OCI-LY7 (cell line): Measurements from ENCODE around the gene NTSR1. TPM values are rescaled to one million over a fixed set of nuclear protein-coding genes. Genes with fewer than 3 reads are reported as not detected.
A peak's percentile ranks its signal among the peaks of the same experiment; 100 is the strongest.

Experiments used
- BruUV-seq: library from RNA; stranded (reverse); fragments of 400-500 nt; replicated peaks from 2 replicates; lab custom pipeline; 2021; lab: Mats Ljungman, UMichigan
- CTCF ChIA-PET: fragments of 300-600 bp; sonication (Branson Sonifier 250); formaldehyde crosslinking; loops from one replicate; lab custom pipeline; 2022; ENCODE audit warnings: antibody characterized with exemption; ENCODE audit not compliant: unreplicated experiment; lab: Charles Lee
- POLR2A ChIA-PET: fragments of 300-600 bp; sonication (Branson Sonifier 250); formaldehyde crosslinking; loops from one replicate; lab custom pipeline; 2022; ENCODE audit warnings: antibody characterized with exemption; lab: Charles Lee
- DNase-seq: peaks from one replicate; pipeline ENCODE4 v3.0.0-alpha.2; 2015; ENCODE audit warnings: low spot score
- H2AFZ ChIP-seq: fragments of 200-600 bp; sonication (generic), shearing (Covaris generic); 2 replicates; pipeline ENCODE4 v1.6.1; 2014; ENCODE audit warnings: mild to moderate bottlenecking, antibody characterized with exemption, low read length, moderate library complexity
- H3K27ac ChIP-seq: fragments of 200-600 bp; sonication (generic); 2 replicates; pipeline ENCODE4 v1.5.1; 2014; ENCODE audit warnings: mixed run types, low read depth, mild to moderate bottlenecking, moderate library complexity, low read length, inconsistent platforms; ENCODE audit not compliant: poor library complexity, severe bottlenecking
- H3K36me3 ChIP-seq: fragments of 200-600 bp; sonication (generic); 2 replicates; pipeline ENCODE4 v1.6.1; 2014; ENCODE audit warnings: mild to moderate bottlenecking, antibody characterized with exemption, low read length, moderate library complexity, mixed read lengths; ENCODE audit not compliant: insufficient read depth
- H3K4me1 ChIP-seq: fragments of 200-600 bp; sonication (generic); 2 replicates; pipeline ENCODE4 v1.5.1; 2014; ENCODE audit warnings: mild to moderate bottlenecking, low read length; ENCODE audit not compliant: insufficient read depth, poor library complexity, severe bottlenecking
- H3K4me2 ChIP-seq: fragments of 200-600 bp; sonication (generic); 2 replicates; pipeline ENCODE4 v1.6.1; 2014; ENCODE audit warnings: mild to moderate bottlenecking, low read length
- H3K4me3 ChIP-seq: fragments of 200-600 bp; sonication (generic); 2 replicates; pipeline ENCODE4 v1.5.1; 2014; ENCODE audit warnings: mild to moderate bottlenecking, low read depth, low read length; ENCODE audit not compliant: poor library complexity, severe bottlenecking
- H3K79me2 ChIP-seq: fragments of 200-600 bp; sonication (generic); 2 replicates; pipeline ENCODE4 v1.6.1; 2016; ENCODE audit warnings: low read depth, mild to moderate bottlenecking, low read length, moderate library complexity, mixed read lengths; ENCODE audit not compliant: insufficient read depth
- H3K9me2 ChIP-seq: fragments of 200-600 bp; sonication (generic); 2 replicates; pipeline ENCODE4 v1.6.1; 2016; ENCODE audit warnings: mild to moderate bottlenecking, low read length, mixed read lengths; ENCODE audit not compliant: insufficient read depth
- H3K9me3 ChIP-seq: fragments of 200-600 bp; sonication (generic); 2 replicates; pipeline ENCODE4 v1.6.1; 2014; ENCODE audit warnings: mild to moderate bottlenecking, mixed run types, low read length, mixed read lengths
- H4K20me1 ChIP-seq: fragments of 200-600 bp; sonication (generic); 2 replicates; pipeline ENCODE4 v1.6.1; 2014; ENCODE audit warnings: mild to moderate bottlenecking, antibody characterized with exemption, low read length, moderate library complexity, mixed read lengths; ENCODE audit not compliant: insufficient read depth
- CTCF ChIP-seq: fragments of 200-600 bp; sonication (generic); conservative IDR thresholded peaks from 2 replicates; pipeline ENCODE4 v1.5.1; 2014; ENCODE audit warnings: mild to moderate bottlenecking, antibody characterized with exemption, low read length, moderate library complexity, mixed read lengths
- EZH2phosphoT487 ChIP-seq: fragments of 200-600 bp; sonication (generic); IDR thresholded peaks from 2 replicates; pipeline ENCODE4 v1.6.1; 2018; ENCODE audit warnings: low read depth, borderline replicate concordance, mild to moderate bottlenecking, mixed run types, antibody characterized with exemption, low read length, moderate library complexity, mixed read lengths
- intact Hi-C: fragments of 100-400 bp; cut with micrococcal nuclease; formaldehyde crosslinking; loops from one replicate; pipeline ENCODE4 v1.10.0; 2022; ENCODE audit not compliant: unreplicated experiment
- total RNA-seq, 2 experiments: library from RNA; depleted of rRNA in 1 of 2; stranded (reverse); fragments of >200 nt in 1 of 2; shearing (Covaris generic) in 1 of 2; gene quantifications; 2 replicates each; pipeline ENCODE4 v1.2.3, GENCODE V29; 2014 to 2022

NTSR1 gene
- total RNA-seq, 2 experiments from 2014 or later, result not detected

DNA sequence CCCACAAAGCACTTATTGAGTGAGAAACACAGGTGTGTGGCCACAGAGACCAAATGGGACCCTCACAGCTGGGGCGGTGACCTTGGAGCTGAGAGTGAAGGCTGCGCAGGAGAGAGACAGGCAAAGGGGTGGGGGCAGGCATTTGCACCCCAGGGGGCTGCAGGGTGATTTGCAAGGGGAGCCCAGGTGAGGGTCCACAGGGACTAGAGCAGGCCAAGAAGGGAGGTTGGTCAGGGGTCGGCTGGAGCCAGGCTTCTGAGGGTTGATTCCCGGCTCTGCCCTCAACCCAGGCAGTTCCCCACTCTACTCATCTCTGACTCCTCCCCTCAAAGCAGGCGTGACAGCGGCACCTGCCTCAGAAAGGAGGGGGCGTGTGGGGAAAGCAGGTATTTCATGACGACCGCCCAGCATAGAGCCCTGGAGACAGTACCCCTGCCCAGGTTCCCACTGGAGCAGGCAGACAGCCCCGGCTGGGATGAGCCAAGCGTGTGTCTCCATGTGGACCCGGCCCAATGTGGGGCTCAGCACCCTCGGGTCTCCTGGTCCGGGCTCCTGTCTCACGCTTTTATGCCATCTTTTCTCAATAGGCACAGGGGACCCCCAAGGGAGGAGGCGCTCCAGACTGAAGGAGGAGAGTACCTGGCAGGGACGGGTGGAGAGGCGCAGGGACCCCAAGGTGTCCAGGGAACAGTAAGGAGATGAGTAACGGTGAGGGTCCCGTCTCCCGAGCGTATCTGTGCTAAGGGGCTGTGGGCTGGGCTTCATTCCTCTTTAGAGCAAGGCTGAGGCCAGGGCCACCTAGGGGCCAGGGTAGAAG is 84.5 kb downstream of the NTSR1 start:
- intact Hi-C loops, result loop anchor here (5.0 kb wide), 2 partner anchors 141 to 386 kb away; partner anchors contain the start of gene CABLES2
- H3K4me3 ChIP-seq, result no peak overlapping the region

DNA sequence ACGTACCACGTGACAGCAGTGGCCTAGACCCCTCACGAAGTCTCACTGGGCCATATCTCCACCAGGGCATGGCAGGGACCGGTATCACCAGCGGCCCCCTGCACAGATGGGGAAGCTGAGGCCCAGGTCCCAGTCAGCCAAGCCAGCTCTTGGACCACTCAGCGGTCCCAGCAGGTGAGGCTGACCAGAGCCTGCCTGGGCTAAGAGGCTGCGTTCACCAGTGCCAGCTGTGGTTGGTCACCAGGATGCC is 85.0 kb downstream of the NTSR1 start:
- H3K4me1 ChIP-seq, result peaks cover 47% of the 10 kb centered on the region
- DNase-seq, result no peak
- POLR2A ChIA-PET, result interaction anchor here (0.8 to 1.2 kb wide), 4 partner anchors 10 to 170 kb away, joined by 3 read pairs; partner anchors contain the start of gene SLCO4A1
- CTCF ChIA-PET, result interaction anchor here (0.6 kb wide), 1 partner anchor 491 kb away, joined by 5 read pairs; no protein-coding TSS in a partner anchor
- H3K4me2 ChIP-seq, result peak overlapping the region; percentile 78
- no peaks in the 10 kb centered on the region for H3K9me3 ChIP-seq
- peak overlapping the region; percentile 53 for H3K4me3 ChIP-seq
- H3K79me2 ChIP-seq, result peaks cover 8% of the 10 kb centered on the region; the same call in 1 of the 2 replicates
- intact Hi-C loops, result loop anchor here (5.0 kb wide), 2 partner anchors 141 to 386 kb away; partner anchors contain the start of gene CABLES2
- peak overlapping the region; percentile 75 for H2AFZ ChIP-seq
- peak overlapping the region; percentile 55 for H3K27ac ChIP-seq
- TF ChIP-seq EZH2phosphoT487 (no peak), CTCF (no peak)
- H4K20me1 ChIP-seq, result no peaks in the 10 kb centered on the region
- H3K36me3 ChIP-seq, result peaks cover 12% of the 10 kb centered on the region; the same call in 1 of the 2 replicates
- no TSS peak for BruUV-seq
- no peaks in the 10 kb centered on the region for H3K9me2 ChIP-seq

More for the DNA sequence above, 84.5 kb downstream of the NTSR1 start:
- H3K4me1 ChIP-seq, result peaks cover 45% of the 10 kb centered on the region
- no TSS peak for BruUV-seq
- H3K9me3 ChIP-seq, result no peaks in the 10 kb centered on the region
- ChIA-PET CTCF (interaction anchor here (0.5 kb wide), 1 partner anchor 708 kb away, joined by 3 read pairs; no protein-coding TSS in a partner anchor), POLR2A (no interaction called here)
- no peaks in the 10 kb centered on the region for H4K20me1 ChIP-seq
- peak overlapping the region; percentile 78 for H3K4me2 ChIP-seq
- TF ChIP-seq CTCF (no peak), EZH2phosphoT487 (no peak)
- peaks cover 8% of the 10 kb centered on the region; the same call in 1 of the 2 replicates for H3K79me2 ChIP-seq
- no peak overlapping the region for H3K27ac ChIP-seq
- no peak overlapping the region; the same call in 1 of the 2 replicates for H2AFZ ChIP-seq
- no peak for DNase-seq
- H3K36me3 ChIP-seq, result peaks cover 7% of the 10 kb centered on the region; the same call in 1 of the 2 replicates
- H3K9me2 ChIP-seq, result no peaks in the 10 kb centered on the region
